NT2/D1 (cell line): ENCODE measurements around the gene ZNF280A.

ENCODE experiments used
- SUZ12 ChIP-seq: IDR thresholded peaks from 2 replicates; pipeline ENCODE4 v1.6.1; 2011; ENCODE audit not compliant: insufficient read length, insufficient read depth; ENCODE audit errors: extremely low read depth
- YY1 ChIP-seq: IDR thresholded peaks from 2 replicates; pipeline ENCODE4 v1.6.1; 2011; ENCODE audit not compliant: insufficient read length, insufficient read depth
- ZNF274 ChIP-seq: IDR thresholded peaks from 2 replicates; pipeline ENCODE4 v1.6.1; 2011; ENCODE audit warnings: mild to moderate bottlenecking, low read depth, low read length

DNA sequence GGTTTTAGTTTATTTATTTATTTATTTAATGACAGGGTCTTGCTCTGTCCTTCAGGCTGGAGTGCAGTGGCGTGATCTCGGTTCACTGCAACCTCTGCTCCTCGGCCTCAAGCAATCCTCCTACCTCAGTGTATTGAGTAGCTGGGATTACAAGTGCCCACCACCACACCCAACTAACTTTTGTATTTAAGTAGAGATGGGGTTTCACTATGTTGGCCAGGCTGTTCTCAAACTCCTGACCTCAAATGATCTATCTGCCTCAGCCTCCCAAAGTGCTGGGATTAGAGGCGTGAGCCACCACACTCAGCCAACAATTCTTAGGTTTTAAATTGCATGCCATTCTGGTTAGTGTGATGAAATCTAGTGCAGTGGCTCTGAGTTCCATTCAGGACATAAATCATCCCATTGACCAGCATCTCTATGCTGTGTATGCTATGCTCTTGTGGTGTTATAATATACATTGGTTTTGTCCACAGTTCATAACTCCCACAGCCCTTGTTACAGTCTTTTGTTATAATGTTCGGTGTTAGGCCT is 40.0 kb downstream of the ZNF280A start:
- TF ChIP-seq ZNF274, result no peak
- no peak for TF ChIP-seq YY1
- no peak for TF ChIP-seq SUZ12
